T-helper 2 cell treated with Interferon-gamma antibody and Interleukin-4, amounts not matched to agents 5 μg/mL and 100 μg/mL, for 36 hours (primary cell): ENCODE results near the gene RASIP1.
"Not testable (repeated sequence)": the region's sequence is repeated elsewhere in the genome, so short reads cannot be mapped to it uniquely, and the experiment has no call there.

Source experiments
- DNase-seq: peaks from one replicate; pipeline ENCODE4 v3.0.0; 2021; ENCODE audit warnings: low spot score
- H3K27ac Mint-ChIP-seq: one replicate; pipeline ENCODE4 v1.8.0; 2021; ENCODE audit warnings: mild to moderate bottlenecking, mixed read lengths
- H3K27me3 Mint-ChIP-seq: one replicate; pipeline ENCODE4 v1.8.0; 2021; ENCODE audit warnings: low read depth, mixed read lengths
- H3K36me3 Mint-ChIP-seq: one replicate; pipeline ENCODE4 v1.8.0; 2021; ENCODE audit warnings: low read depth, mixed read lengths
- H3K4me1 Mint-ChIP-seq: one replicate; pipeline ENCODE4 v1.8.0; 2021; ENCODE audit warnings: low read depth, mixed read lengths
- H3K4me3 Mint-ChIP-seq: one replicate; pipeline ENCODE4 v1.8.0; 2022; ENCODE audit warnings: mild to moderate bottlenecking, moderate library complexity, mixed read lengths
- H3K9me3 Mint-ChIP-seq: one replicate; pipeline ENCODE4 v1.8.0; 2021; ENCODE audit warnings: mixed read lengths

RASIP1 gene

DNA sequence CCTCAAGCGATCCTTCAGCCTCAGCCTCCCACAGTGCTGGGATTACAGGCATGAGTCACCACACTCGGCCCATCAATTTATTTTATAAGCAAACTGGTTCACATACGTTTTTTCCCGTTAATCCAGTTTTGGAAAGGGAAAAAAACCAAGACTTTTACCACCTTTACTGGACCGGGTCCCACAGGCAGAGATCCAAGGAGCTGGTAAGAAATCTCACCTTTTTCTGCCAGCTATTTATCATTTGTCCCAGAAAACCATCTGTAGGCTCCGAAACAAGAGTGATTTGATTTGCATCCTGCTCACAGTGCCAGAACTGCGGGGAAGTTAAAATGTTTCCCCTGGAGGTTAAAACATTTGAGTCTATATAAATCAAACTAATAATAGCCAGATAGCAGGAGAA is 51.0 kb downstream of the RASIP1 start:
- Mint-ChIP-seq H3K27ac (no peak overlapping the region), H3K4me1 (no peaks in the 10 kb centered on the region), H3K4me3 (no peak overlapping the region), H3K9me3 (no peaks in the 10 kb centered on the region), H3K36me3 (no peaks in the 10 kb centered on the region), H3K27me3 (no peaks in the 10 kb centered on the region)
- DNase-seq: no peak

GRCh38 chr19:48687776-48688175 is 52.6 kb downstream of the RASIP1 start:
- Mint-ChIP-seq H3K9me3 (no peaks in the 10 kb centered on the region), H3K4me3 (no peak overlapping the region), H3K36me3 (no peaks in the 10 kb centered on the region), H3K27me3 (no peaks in the 10 kb centered on the region), H3K4me1 (no peaks in the 10 kb centered on the region), H3K27ac (no peak overlapping the region)
- DNase-seq: no peak

- not testable (repeated sequence) for H3K27me3 Mint-ChIP-seq, H3K9me3 Mint-ChIP-seq, H3K4me3 Mint-ChIP-seq, H3K27ac Mint-ChIP-seq, DNase-seq, H3K4me1 Mint-ChIP-seq, H3K36me3 Mint-ChIP-seq
Measured at GRCh38 chr19:48686637-48687036, 53.8 kb downstream of the RASIP1 start.

DNA sequence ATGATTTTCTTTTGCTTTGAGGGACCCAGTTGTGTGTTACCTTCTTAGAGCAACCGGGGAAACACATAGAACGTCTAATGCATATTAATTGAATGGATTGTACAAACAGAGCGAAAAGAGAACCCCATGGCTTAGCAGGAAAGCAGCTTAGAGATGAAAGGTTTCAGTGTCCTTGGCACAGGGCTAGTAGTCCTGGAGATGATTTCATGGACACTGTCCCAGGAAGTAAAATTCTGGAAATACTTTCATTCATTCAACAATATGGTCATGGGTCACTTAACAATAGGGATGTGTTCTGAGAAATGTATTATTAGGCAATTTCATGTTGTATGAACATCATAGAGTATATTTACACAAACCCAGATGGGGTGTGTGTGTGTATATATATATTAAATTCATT is 54.3 kb downstream of the RASIP1 start:
- H3K9me3 Mint-ChIP-seq: no peaks in the 10 kb centered on the region
- DNase-seq: no peak
- no peak overlapping the region for H3K27ac Mint-ChIP-seq
- no peaks in the 10 kb centered on the region for H3K4me1 Mint-ChIP-seq
- no peak overlapping the region for H3K4me3 Mint-ChIP-seq
- no peaks in the 10 kb centered on the region for H3K36me3 Mint-ChIP-seq
- no peaks in the 10 kb centered on the region for H3K27me3 Mint-ChIP-seq

DNA sequence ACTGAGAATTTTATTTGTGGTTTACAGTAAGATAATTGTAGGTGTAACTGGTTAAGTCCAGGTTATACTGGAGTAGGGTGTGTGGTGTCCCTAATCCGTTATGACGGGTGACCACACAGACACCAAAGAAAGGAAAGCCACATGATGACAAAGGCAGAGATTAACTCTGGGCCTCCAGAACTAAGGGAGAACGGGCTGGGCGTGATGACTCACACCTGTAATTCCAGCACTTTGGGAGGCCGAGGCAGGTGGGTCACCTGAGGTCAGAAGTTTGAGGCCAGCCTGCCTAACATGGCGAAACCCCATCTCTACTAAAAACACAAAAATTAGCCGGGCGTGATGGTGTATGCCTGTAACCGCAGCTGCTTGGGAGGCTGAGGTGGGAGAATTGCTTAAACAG is 54.8 kb downstream of the RASIP1 start:
- no peak overlapping the region for H3K27ac Mint-ChIP-seq
- H3K4me1 Mint-ChIP-seq: no peaks in the 10 kb centered on the region
- DNase-seq: no peak
- no peaks in the 10 kb centered on the region for H3K9me3 Mint-ChIP-seq
- H3K27me3 Mint-ChIP-seq: no peaks in the 10 kb centered on the region
- H3K36me3 Mint-ChIP-seq: no peaks in the 10 kb centered on the region
- H3K4me3 Mint-ChIP-seq: no peak overlapping the region

GRCh38 chr19:48683349-48683748 is 57.1 kb downstream of the RASIP1 start:
- Mint-ChIP-seq H3K27ac (no peak overlapping the region), H3K4me1 (no peaks in the 10 kb centered on the region), H3K4me3 (no peak overlapping the region), H3K36me3 (no peaks in the 10 kb centered on the region), H3K27me3 (no peaks in the 10 kb centered on the region), H3K9me3 (no peaks in the 10 kb centered on the region)
- DNase-seq: no peak

GRCh38 chr19:48681127-48681470 is 59.3 kb downstream of the RASIP1 start:
- no peaks in the 10 kb centered on the region for H3K27me3 Mint-ChIP-seq
- no peak for DNase-seq
- no peaks in the 10 kb centered on the region for H3K4me1 Mint-ChIP-seq
- H3K4me3 Mint-ChIP-seq: no peak overlapping the region
- no peaks in the 10 kb centered on the region for H3K9me3 Mint-ChIP-seq
- H3K36me3 Mint-ChIP-seq: no peaks in the 10 kb centered on the region
- H3K27ac Mint-ChIP-seq: no peak overlapping the region

DNA sequence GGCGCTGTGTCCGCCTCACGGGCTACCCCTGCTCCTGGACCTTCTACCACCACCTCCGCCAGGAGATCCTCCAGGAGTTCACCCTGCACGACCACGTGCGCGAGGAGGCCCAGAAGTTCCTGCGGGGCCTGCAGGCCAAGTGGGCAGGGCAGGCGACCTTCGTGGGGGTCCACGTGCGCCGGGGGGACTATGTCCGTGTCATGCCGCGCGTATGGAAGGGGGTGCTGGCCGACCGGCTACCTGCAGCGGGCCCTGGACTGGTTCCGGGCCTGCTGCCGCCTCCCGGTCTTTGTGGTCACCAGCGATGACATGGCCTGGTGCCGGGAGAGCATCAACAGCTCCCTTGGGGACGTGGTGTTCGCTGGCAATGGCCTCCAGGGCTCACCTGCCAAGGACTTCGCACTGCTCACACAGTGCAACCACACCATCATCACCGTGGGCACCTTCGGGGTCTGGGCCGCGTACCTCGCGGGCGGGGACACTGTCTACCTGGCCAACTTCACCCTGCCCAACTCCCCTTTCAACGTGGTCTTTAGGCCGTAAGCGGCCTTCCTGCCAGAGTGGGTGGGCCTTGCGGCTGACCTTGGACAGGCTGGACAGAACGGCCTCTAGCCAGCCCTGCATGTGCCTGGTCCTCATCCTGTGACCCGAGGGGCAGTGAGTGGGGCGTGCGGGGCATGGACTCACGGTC is 59.8 kb downstream of the RASIP1 start:
- H3K4me3 Mint-ChIP-seq: no peak overlapping the region
- no peaks in the 10 kb centered on the region for H3K27me3 Mint-ChIP-seq
- H3K4me1 Mint-ChIP-seq: no peaks in the 10 kb centered on the region
- no peak overlapping the region for H3K27ac Mint-ChIP-seq
- no peak for DNase-seq
- no peaks in the 10 kb centered on the region for H3K36me3 Mint-ChIP-seq
- H3K9me3 Mint-ChIP-seq: no peaks in the 10 kb centered on the region

DNA sequence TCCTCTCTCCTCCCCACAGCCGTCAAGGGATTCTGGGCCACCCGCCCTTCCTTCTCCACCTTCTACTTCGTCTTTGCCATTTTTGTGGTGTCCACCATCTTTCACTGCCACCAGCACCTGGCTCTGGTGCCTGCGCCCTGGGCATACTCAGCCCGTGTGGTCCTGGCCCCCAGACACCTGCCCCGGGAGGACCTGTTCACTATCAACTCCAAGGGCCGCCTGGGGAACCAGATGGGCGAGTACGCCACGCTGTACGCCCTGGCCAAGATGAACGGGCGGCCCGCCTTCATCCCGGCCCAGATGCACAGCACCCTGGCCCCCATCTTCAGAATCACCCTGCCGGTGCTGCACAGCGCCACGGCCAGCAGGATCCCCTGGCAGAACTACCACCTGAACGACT is 60.4 kb downstream of the RASIP1 start:
- not testable (repeated sequence) for H3K9me3 Mint-ChIP-seq, DNase-seq, H3K27me3 Mint-ChIP-seq, H3K36me3 Mint-ChIP-seq, H3K4me3 Mint-ChIP-seq, H3K27ac Mint-ChIP-seq, H3K4me1 Mint-ChIP-seq

- H3K9me3 Mint-ChIP-seq: no peaks in the 10 kb centered on the region
- no peak overlapping the region for H3K4me3 Mint-ChIP-seq
- no peak overlapping the region for H3K27ac Mint-ChIP-seq
- no peaks in the 10 kb centered on the region for H3K27me3 Mint-ChIP-seq
- no peaks in the 10 kb centered on the region for H3K36me3 Mint-ChIP-seq
- no peak for DNase-seq
- H3K4me1 Mint-ChIP-seq: peaks cover 1% of the 10 kb centered on the region
Measured at GRCh38 chr19:48678201-48678600, 62.2 kb downstream of the RASIP1 start.

DNA sequence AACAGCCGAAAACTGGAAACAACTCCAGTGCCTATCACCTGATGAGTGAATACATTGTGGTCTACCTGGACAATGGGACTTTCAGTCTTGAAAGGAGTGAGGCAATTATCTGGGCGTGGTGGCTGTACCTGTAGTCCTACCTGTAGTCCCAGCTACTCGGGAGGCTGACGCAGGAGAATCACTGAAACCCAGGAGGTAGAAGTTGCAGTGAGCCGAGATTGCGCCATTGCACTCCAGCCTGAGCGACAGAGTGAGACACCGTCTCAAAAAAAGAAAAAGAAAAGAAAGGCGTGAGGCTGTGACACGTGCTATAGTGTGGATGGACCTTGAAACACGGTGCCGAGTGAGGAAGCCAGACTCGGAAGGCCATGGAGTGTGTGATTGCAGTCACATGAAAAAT is 63.5 kb downstream of the RASIP1 start:
- Mint-ChIP-seq H3K36me3 (no peaks in the 10 kb centered on the region), H3K4me3 (no peak overlapping the region), H3K27ac (no peak overlapping the region)

DNA sequence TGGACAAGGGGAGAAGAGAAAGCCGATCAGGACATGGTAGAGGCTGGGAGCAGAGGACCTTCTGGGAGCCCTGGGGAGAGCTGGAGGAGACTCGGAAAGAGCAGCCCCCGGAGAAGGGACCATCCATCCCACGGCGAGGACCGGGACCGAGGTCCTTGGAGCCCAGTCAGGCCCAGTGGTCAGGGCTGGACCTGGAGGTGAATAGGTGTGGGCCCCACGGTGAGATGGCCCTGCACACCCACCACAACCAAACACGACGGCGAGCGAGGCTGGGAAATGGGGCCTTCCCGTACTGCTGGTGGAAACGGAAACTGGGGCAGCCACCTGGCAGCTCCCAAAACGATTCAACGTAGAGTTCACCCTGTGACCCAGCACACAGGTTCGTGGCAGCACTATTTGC is 63.9 kb downstream of the RASIP1 start:
- H3K36me3 Mint-ChIP-seq: no peaks in the 10 kb centered on the region
- H3K4me3 Mint-ChIP-seq: no peak overlapping the region
- no peaks in the 10 kb centered on the region for H3K9me3 Mint-ChIP-seq
- DNase-seq: no peak
- H3K27me3 Mint-ChIP-seq: no peaks in the 10 kb centered on the region
- H3K27ac Mint-ChIP-seq: no peak overlapping the region
- H3K4me1 Mint-ChIP-seq: peaks cover 1% of the 10 kb centered on the region

More for the DNA sequence above, 63.5 kb downstream of the RASIP1 start:
- no peak for DNase-seq
- H3K9me3 Mint-ChIP-seq: no peaks in the 10 kb centered on the region
- H3K27me3 Mint-ChIP-seq: no peaks in the 10 kb centered on the region
- peaks cover 1% of the 10 kb centered on the region for H3K4me1 Mint-ChIP-seq

- DNase-seq: peak; percentile 61
- Mint-ChIP-seq H3K36me3 (no peaks in the 10 kb centered on the region), H3K4me1 (peaks cover 1% of the 10 kb centered on the region), H3K27ac (no peak overlapping the region), H3K4me3 (no peak overlapping the region), H3K9me3 (no peaks in the 10 kb centered on the region), H3K27me3 (no peaks in the 10 kb centered on the region)
Measured at GRCh38 chr19:48674921-48675824, 65.2 kb downstream of the RASIP1 start.

DNA sequence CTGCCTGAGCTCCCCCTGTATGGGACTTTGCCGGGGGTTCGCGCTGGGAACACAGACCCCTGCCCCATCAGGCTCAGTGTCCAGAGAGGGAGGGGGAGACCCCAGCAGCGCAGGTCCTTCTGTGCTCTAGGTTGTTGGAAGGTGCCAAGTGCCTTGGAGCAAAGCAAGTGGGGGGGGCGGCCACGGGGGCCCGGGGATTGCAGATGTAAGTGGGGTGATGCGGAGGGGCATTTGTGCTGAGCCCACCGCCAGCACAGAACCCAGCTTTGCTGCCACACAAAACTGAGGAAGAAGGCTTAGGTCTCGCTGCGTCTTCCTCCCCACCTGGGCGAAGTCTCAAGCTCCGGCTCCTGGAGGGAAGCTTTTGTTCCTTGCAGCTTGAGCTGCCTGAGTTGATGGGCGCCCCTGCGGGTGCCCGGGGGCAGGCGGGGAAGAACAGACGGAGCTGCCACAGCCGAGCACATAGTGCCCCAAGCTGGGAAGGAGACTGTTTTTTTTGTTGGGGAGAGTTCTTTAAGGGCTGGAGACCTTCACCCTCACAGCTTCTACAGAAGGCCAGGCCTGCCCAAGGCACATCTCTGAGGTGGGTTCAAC is 66.1 kb downstream of the RASIP1 start:
- H3K4me1 Mint-ChIP-seq: peaks cover 1% of the 10 kb centered on the region
- no peak for DNase-seq
- H3K4me3 Mint-ChIP-seq: no peak overlapping the region
- H3K36me3 Mint-ChIP-seq: peaks cover 2% of the 10 kb centered on the region
- peaks cover 7% of the 10 kb centered on the region for H3K9me3 Mint-ChIP-seq
- H3K27me3 Mint-ChIP-seq: no peaks in the 10 kb centered on the region
- H3K27ac Mint-ChIP-seq: no peak overlapping the region
